CD4-positive, alpha-beta T cell treated with Interleukin-10 for 1 hour (primary cell): ENCODE measurements around the gene CDC34.
A peak's percentile ranks its signal among the peaks of the same experiment; 100 is the strongest.
"Not testable (repeated sequence)": the region's sequence is repeated elsewhere in the genome, so short reads cannot be mapped to it uniquely, and the experiment has no call there.

Experiments used
- DNase-seq: peaks from one replicate; pipeline ENCODE4 v3.0.0-alpha.2; 2020

CDC34 gene

GRCh38 chr19:574658-575526, 43.3 kb downstream of the CDC34 start:
- no peak for DNase-seq

DNA sequence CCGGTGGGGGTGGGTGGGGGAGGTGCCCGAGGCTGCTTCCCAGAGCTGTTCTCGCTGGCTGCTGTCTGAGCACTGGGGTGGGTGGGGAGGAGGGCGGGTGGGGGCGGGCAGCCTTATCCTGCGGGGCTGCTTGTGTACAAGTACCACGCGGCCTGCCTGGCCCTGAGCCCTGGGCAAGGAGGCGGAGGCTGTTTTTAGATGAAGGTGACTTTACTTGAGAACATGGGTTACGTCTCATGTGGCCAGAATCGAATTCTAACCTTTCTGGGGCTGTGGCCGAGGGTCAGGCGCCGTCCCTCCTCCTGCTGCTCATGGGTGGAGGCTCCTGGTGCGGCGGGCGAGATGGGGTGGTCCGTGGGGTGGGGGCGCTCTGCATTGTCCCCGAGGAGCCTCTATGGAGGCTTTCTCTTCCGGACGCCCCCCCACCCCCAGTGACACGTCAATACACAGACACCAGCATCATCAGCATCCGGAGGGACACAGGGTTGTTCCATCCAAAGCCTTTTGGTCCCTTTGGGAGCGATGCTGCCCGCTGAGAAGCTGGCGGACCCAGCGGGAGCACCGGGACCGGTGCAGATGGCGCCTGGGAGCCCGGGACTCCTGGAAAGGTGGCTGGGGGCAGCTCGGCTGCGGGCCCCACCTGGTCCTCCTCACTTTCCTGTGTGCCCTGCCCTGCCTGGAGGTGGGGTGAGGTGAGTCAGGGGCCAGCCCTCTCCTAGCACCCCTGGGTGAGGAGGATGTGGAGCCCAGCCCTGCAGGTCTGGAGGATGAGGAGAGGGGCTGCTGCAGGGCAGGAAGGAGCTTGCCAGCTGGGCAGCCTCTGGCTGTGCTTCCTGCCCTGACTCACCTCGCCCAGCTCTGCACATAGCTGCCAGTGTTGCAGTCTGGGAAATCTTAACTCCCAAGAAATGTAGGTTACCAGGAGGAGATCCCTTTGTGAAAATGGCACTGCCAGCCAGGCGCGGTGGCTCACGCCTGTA, 44.3 kb downstream of the CDC34 start:
- no peak for DNase-seq

GRCh38 chr19:576768-577438, 45.3 kb downstream of the CDC34 start:
- no peak for DNase-seq

DNA sequence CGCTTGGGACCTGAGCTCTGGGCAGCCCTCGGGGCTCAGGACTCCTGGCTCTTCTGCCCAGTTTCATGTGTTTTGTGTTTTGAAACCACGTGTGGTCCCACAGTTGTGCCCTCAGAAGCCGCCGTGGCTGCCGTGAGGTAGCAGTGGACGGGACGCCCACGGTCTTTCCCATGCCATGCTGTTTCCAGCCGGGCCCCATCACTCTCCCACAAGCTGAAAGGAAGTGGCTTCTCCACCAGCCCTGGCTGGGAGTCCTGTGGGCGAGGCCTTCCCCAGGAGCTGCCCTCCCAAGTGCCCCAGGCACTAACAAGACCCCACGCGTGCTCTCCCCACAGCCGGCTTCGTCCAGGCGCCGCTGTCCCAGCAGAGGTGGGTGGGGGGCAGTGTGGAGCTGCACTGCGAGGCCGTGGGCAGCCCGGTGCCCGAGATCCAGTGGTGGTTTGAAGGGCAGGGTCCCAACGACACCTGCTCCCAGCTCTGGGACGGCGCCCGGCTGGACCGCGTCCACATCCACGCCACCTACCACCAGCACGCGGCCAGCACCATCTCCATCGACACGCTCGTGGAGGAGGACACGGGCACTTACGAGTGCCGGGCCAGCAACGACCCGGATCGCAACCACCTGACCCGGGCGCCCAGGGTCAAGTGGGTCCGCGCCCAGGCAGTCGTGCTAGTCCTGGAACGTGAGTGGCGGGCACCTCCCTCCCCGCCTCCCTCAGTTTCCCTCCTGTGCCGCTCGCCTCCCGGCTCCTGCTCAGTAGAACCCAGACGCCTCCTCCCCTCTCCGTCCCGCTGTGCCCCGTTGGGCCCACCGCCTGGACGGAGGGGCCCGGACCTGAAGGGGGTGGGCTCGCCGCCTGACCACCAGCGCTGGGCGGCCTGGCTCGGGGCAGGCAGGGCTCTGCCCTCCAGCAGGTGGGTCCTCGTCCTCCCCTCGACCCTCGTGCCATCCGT, 46.2 kb downstream of the CDC34 start:
- no peak for DNase-seq

GRCh38 chr19:579111-579841, 47.7 kb downstream of the CDC34 start:
- no peak for DNase-seq

DNA sequence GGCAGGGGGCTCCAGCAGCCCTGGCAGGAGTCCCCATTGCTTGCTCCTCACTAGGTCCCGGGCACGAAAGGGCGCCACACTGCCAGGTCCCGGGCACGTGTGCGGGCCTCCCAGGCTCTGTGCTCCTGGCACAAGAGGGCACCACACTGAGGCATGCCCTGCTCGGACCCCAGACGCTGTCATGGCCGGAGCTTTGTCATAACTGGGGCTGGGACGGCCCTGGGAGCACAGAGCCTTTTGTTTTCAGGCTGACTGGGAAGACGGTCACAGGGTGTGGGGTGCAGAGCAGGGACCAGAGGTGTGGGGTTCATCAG, 48.2 kb downstream of the CDC34 start:
- DNase-seq: no peak

DNA sequence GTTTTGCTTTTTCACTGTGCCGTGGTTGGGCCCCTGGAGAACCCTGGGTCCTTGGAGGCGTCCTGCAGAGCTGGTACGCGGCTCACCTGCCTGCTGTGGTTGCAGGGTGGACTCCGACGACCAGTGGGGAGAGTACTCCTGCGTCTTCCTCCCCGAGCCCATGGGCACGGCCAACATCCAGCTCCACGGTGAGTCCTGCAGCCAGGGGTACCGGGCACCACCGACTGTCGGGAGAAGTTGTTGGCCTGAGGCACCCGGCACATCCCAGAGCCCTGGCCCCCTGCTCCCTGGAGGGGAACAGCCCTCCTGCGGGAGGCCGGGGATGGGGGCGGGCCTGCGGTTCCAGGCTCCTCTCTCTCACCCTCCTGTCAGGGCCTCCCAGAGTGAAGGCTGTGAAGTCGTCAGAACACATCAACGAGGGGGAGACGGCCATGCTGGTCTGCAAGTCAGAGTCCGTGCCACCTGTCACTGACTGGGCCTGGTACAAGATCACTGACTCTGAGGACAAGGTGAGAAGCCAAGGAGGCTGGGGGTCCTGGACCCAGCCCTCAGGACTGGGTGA, 48.8 kb downstream of the CDC34 start:
- no peak for DNase-seq

DNA sequence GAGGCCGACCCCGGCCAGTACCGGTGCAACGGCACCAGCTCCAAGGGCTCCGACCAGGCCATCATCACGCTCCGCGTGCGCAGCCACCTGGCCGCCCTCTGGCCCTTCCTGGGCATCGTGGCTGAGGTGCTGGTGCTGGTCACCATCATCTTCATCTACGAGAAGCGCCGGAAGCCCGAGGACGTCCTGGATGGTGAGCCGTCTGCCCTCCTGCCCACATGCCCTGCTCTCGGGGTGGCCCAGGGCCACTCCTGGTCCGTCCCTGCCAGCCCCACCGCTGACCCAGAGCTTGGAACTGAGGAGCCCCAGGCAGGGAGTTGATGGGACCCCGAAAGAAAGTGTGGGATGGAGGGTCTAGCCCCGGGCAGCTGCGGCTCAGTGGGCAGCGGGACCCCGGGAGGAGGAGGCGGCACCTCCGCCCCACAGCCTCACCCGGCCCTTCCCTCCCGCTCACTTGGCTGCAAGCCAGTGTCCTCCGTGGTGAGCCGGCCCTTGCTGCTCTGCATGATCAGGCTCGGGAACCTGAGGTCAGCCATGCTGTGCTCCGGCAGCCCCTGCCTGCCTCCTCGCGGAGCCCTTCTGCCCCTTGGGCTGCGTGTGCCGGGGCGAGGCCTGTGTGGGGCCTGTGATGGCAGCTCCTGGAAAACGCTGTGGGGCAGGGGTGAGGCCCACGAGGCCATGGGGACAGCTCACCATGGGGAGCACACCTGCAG, 50.0 kb downstream of the CDC34 start:
- DNase-seq: no peak

- no peak for DNase-seq
These were observed 51.1 kb downstream of the CDC34 start for GRCh38 chr19:582497-583197.

GRCh38 chr19:583198-583967, 51.8 kb downstream of the CDC34 start:
- no peak for DNase-seq

DNA sequence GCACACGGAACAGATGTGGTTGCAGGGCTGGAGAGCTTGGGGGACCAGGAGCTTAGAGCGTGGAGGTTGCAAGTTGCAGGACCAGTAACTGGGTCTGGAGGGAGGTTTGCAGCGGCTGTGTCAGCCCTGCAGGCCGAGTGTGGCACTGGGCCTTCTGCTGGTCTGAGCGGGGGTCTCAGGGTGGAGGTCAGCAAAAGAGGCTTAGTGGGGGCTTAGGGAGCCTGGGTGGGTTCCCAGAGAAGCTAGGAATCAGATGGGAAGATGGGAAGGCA, 52.3 kb downstream of the CDC34 start:
- no peak for DNase-seq

GRCh38 chr19:584240-585001, 52.9 kb downstream of the CDC34 start:
- peak; percentile 74 for DNase-seq

GRCh38 chr19:585146-585545, 53.6 kb downstream of the CDC34 start:
- not testable (repeated sequence) for DNase-seq

DNA sequence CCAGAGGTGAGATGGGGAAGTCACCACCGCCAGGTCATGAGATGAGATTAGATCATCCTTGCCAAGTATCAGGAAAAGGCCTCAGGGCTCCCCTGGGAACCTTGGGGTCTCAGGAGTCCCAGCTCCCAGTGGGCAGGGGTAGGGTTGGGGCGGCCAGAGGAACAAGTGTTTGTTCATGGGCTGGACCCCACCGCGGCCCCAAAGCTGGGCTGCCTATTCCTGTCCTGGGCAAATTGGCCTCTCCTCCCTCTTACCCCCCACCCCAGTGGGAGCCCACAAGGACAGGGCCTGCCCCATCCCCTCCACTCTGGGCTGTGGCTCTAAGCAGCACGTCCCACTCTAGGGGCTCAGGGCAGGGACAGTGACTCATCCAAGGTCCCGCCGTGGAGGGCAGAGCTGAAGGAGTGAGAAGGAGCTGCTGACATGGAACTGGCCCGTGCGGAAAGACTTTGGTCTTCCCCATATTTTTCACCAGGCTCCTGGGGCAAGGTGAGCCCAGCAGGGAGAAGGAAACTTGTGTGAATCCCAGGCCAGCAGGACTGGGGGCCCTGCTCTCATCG, 54.1 kb downstream of the CDC34 start:
- no peak for DNase-seq

DNA sequence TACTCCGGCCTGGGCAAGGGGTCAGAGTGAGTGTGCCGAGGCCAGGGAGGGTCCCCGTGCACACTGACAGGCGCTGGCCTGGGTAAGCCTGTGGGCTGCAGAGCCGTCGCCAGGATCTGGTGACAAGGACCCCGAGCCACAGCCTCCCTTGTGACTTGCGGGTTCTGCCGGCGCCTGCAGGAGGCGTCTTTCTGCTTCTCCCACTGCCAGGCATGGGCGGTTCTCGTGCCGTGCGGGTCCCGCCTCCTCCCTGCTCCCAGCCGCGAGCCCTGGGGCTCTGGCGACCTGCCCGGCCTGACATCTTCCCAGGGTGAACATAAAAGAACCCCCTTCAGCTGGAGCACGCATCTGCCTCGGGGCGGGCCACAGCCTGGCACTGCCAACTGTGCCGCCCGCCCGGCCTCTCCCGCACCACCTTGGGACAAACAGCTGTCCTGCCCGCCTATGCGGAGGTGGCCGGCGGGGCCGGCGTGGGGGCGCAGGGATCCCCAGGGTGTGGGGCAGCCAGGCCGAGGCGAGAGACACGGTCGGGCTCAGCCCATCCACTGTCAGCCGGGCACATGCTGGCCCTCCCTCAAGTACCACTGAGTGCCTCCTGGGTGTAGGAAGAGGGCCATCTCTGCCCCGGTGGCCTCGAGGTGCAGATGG, 56.7 kb downstream of the CDC34 start:
- DNase-seq: peak; percentile 75

DNA sequence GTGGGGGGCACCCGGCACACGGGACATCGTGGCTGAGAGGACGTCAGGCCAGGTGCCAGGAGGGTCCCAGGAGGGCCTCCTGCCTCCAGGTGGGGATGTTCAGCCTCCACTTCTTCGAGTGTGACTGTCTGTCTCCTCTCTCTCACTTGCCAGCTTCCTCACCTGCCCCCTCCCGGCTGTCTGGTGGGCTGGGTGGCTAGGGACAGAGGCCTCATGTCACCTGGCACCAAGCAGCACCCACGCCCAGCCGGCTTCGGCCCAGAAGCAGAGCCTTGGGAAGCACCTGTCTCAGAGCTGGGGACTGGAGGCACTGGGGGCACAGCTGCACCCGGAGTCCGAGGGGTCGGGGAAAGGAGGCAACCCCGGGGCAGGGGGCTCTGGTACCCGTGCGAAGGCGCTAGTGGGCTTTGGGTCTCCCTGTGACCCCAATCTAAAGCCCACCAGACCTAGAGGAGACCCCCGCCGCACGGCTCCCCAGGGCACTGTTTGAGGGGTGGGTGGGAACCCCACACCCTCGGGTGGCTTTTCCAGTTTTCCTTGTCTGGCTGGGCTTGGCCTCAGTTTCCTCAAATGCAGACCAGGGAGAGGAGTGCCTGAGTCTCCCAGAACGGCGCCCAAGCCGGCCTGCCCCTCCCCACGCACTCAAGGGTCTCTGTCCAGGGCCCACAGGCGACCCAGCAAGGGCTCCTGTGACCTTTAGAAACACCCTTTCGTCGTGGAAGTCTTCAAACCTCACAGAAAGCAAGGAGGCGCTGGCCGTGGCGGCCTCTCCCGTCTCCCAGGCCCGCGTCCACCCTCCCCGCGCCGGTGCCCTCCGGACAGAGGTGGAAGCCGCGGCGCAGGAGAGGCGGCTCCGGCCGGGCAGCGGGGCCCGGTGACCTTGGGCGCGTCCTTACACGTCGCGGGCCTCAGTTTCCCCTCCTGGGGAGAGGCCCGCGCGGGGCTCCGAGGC, 57.5 kb downstream of the CDC34 start:
- peak; percentile 28 for DNase-seq
